Osteoblast (primary cell): Measurements from ENCODE around the gene CTAG2. TPM values are rescaled to one million over a fixed set of nuclear protein-coding genes. Genes with fewer than 3 reads are reported as not detected.
"Not testable (repeated sequence)": the region's sequence is repeated elsewhere in the genome, so short reads cannot be mapped to it uniquely, and the experiment has no call there.

Source experiments
- DNase-seq: peaks from one replicate; pipeline ENCODE4 v3.0.0; 2011; ENCODE audit warnings: low spot score, mixed read lengths; ENCODE audit not compliant: insufficient read length; ENCODE audit errors: missing footprints
- H2AFZ ChIP-seq: 2 replicates; pipeline ENCODE4 v1.6.0; 2011; ENCODE audit warnings: mild to moderate bottlenecking, low read length
- H3K27ac ChIP-seq: 2 replicates; pipeline ENCODE4 v1.5.1; 2011; ENCODE audit warnings: mild to moderate bottlenecking, low read depth, low read length, moderate library complexity
- H3K27me3 ChIP-seq: 2 replicates; pipeline ENCODE4 v1.6.0; 2012; ENCODE audit warnings: mild to moderate bottlenecking, control low read depth, inconsistent platforms, low read length, moderate library complexity; ENCODE audit not compliant: insufficient read depth
- H3K36me3 ChIP-seq: 2 replicates; pipeline ENCODE4 v1.5.1; 2011; ENCODE audit warnings: mild to moderate bottlenecking, low read length, control low read depth, moderate library complexity; ENCODE audit not compliant: insufficient read depth
- H3K4me1 ChIP-seq: 2 replicates; pipeline ENCODE4 v1.5.1; 2011; ENCODE audit warnings: mild to moderate bottlenecking, low read length, control low read depth, moderate library complexity; ENCODE audit not compliant: insufficient read depth
- H3K4me2 ChIP-seq: 2 replicates; pipeline ENCODE4 v1.6.0; 2011; ENCODE audit warnings: mild to moderate bottlenecking, low read length; ENCODE audit not compliant: insufficient read depth
- H3K4me3 ChIP-seq: fragments of 200-600 bp; sonication (generic); 3 replicates; pipeline ENCODE4 v1.5.1; 2012; ENCODE audit warnings: mild to moderate bottlenecking, low read length, inconsistent platforms; ENCODE audit not compliant: insufficient read depth
- H3K79me2 ChIP-seq: 2 replicates; pipeline ENCODE4 v1.6.0; 2012; ENCODE audit warnings: mild to moderate bottlenecking, low read length, control low read depth, inconsistent platforms; ENCODE audit not compliant: insufficient read depth
- H3K9me3 ChIP-seq: 2 replicates; pipeline ENCODE4 v1.5.1; 2011; ENCODE audit warnings: low read depth, low read length, control low read depth
- H4K20me1 ChIP-seq: 2 replicates; pipeline ENCODE4 v1.6.0; 2012; ENCODE audit warnings: mild to moderate bottlenecking, low read length, control low read depth; ENCODE audit not compliant: insufficient read depth
- total RNA-seq: library from RNA; depleted of rRNA; stranded (reverse); fragments of >200 nt; gene quantifications from 2 replicates; pipeline ENCODE4 v1.2.3, GENCODE V29; 2012
- TF ChIP-seq, protein P1 (sequence below): IDR thresholded peaks from 2 replicates; pipeline ENCODE4 v1.5.1; 2011; ENCODE audit warnings: mild to moderate bottlenecking, low read depth, low read length, moderate library complexity; ENCODE audit errors: extremely low read depth

CTAG2 gene
- total RNA-seq, 1 donor: 13.8 TPM

DNA sequence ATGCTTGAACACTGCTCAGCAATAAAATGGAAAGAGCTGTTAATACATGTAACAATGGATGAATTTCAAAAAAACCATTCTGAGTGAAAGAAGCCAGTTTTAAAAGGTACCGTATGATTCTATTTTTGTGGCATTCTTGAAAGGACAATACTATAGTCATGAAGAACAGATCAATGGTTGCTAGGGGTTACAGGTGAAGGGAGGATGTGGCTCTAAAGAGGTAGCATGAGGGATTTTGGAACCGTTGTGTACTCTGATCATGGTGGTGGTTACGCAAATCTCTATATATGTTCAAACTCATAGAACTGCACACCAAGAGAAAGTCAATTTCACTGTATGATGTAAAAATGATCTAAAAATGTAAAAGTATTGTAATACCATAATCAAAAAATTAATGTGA is 40.0 kb upstream of the CTAG2 start:
- Histone ChIP-seq H3K27ac (no peak overlapping the region), H3K4me1 (peaks cover 9% of the 10 kb centered on the region), H2AFZ (no peak overlapping the region), H4K20me1 (no peaks in the 10 kb centered on the region), H3K9me3 (no peaks in the 10 kb centered on the region), H3K4me3 (no peak overlapping the region), H3K4me2 (no peak overlapping the region), H3K27me3 (no peaks in the 10 kb centered on the region), H3K36me3 (no peaks in the 10 kb centered on the region), H3K79me2 (no peaks in the 10 kb centered on the region)
- TF ChIP-seq, protein P1, sequence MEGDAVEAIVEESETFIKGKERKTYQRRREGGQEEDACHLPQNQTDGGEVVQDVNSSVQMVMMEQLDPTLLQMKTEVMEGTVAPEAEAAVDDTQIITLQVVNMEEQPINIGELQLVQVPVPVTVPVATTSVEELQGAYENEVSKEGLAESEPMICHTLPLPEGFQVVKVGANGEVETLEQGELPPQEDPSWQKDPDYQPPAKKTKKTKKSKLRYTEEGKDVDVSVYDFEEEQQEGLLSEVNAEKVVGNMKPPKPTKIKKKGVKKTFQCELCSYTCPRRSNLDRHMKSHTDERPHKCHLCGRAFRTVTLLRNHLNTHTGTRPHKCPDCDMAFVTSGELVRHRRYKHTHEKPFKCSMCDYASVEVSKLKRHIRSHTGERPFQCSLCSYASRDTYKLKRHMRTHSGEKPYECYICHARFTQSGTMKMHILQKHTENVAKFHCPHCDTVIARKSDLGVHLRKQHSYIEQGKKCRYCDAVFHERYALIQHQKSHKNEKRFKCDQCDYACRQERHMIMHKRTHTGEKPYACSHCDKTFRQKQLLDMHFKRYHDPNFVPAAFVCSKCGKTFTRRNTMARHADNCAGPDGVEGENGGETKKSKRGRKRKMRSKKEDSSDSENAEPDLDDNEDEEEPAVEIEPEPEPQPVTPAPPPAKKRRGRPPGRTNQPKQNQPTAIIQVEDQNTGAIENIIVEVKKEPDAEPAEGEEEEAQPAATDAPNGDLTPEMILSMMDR: no peak
- DNase-seq: no peak

DNA sequence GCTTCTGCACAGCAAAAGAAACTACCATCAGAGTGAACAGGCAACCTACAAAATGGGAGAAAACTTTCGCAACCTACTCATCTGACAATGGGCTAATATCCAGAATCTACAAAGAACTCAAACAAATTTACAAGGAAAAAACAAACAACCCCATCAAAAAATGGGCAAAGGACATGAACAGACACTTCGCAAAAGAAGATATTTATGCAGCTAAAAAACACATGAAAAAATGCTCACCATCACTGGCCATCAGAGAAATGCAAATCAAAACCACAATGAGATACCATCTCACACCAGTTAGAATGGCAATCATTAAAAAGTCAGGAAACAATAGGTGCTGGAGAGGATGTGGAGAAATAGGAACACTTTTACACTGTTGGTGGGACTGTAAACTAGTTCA is 37.1 kb upstream of the CTAG2 start:
- H3K36me3 ChIP-seq, H3K9me3 ChIP-seq, H3K27ac ChIP-seq, H3K4me1 ChIP-seq, H3K79me2 ChIP-seq, H2AFZ ChIP-seq, H3K4me3 ChIP-seq, H4K20me1 ChIP-seq, H3K4me2 ChIP-seq, H3K27me3 ChIP-seq, DNase-seq: not testable (repeated sequence)

DNA sequence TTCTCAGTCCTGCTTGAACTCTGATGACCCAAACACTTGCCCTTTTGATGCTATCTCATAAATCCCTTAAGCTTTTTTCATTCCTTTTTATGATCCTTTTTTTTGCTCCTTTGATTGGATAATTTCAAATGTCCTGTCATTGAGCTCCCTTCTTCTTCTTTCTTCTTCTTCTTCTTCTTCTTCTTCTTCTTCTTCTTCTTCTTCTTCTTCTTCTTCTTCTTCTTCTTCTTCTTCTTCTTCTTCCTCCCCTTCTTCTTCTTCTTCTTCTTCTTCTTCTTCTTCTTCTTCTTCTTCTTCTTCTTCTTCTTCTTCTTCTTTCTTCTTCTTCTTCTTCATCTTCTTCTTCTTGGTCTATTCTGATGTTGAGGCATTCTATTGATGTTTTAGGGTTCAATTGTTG is 18.7 kb upstream of the CTAG2 start:
- not testable (repeated sequence) for H3K36me3 ChIP-seq, H4K20me1 ChIP-seq, H3K79me2 ChIP-seq, H3K9me3 ChIP-seq, H3K4me3 ChIP-seq, H3K4me2 ChIP-seq, H3K27ac ChIP-seq, H3K27me3 ChIP-seq, DNase-seq, H2AFZ ChIP-seq, H3K4me1 ChIP-seq

DNA sequence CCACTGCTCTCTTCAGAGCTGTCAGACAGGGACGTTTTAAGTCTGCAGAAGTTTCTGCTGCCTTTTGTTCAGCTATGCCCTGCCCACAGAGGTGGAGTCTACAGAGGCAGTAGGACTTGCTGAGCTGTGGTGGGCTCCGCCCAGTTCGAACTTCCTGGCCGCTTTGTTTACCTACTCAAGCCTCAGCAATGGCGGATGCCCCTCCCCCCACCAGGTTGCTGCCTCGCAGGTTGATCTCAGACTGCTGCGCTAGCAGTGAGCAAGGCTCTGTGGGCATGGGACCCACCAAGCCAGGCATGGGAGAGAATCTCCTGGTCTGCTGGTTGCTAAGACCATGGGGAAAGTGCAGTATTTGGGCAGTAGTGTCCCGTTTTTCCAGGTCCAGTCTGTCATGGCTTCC is 17.5 kb upstream of the CTAG2 start:
- not testable (repeated sequence) for H4K20me1 ChIP-seq, H3K27me3 ChIP-seq, H3K4me2 ChIP-seq, H3K4me1 ChIP-seq, H3K79me2 ChIP-seq, H3K27ac ChIP-seq, H3K9me3 ChIP-seq, H2AFZ ChIP-seq, H3K36me3 ChIP-seq, H3K4me3 ChIP-seq, DNase-seq

DNA sequence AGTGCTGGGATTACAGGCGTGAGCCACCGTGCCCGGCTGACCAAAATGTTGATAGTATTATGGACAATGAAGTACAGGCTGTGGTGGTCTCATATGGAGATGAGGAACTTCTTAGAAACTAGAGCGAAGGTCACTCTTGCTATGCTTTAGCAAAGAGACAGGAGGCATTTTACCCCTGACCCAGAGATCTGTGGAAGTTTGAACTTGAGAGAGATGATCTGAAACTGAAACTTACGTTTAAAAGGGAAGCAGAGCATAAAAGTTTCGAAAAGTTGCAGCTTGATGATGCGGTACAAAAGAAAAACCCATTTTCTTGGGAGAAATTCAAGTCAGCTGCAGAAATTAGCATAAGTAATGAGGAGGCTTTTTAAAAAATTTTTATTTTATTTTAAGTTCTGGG is 8.5 kb upstream of the CTAG2 start:
- Histone ChIP-seq H3K27ac (no peak overlapping the region), H3K9me3 (no peaks in the 10 kb centered on the region), H3K4me2 (no peak overlapping the region), H3K79me2 (no peaks in the 10 kb centered on the region), H4K20me1 (no peaks in the 10 kb centered on the region), H2AFZ (no peak overlapping the region), H3K4me1 (no peaks in the 10 kb centered on the region), H3K27me3 (no peaks in the 10 kb centered on the region), H3K4me3 (no peak overlapping the region), H3K36me3 (no peaks in the 10 kb centered on the region)
- no peak for DNase-seq
- TF ChIP-seq, protein P1: no peak
